Fibroblast of mammary gland (primary cell): Measurements from ENCODE around the gene BHMT.

Experiments
- DNase-seq: peaks from one replicate; pipeline ENCODE4 v3.0.0-alpha.2; 2010; ENCODE audit warnings: low read depth
- H3K4me3 ChIP-seq: 2 replicates; pipeline ENCODE4 v1.5.1; 2011; ENCODE audit warnings: low read depth, mild to moderate bottlenecking, low read length, moderate library complexity; ENCODE audit not compliant: control insufficient read depth
- CTCF ChIP-seq: conservative IDR thresholded peaks from 2 replicates; pipeline ENCODE4 v1.5.1; 2011; ENCODE audit warnings: low read depth, low read length, inconsistent platforms; ENCODE audit not compliant: control insufficient read depth, insufficient read depth

The BHMT gene

GRCh38 chr5:79109527-79110492 is 1.8 kb upstream of the BHMT start:
- DNase-seq: no peak
- TF ChIP-seq CTCF: peak; percentile 49
- H3K4me3 ChIP-seq: no peak overlapping the region

GRCh38 chr5:79111960-79112702 is 522 bp downstream of the BHMT start:
- no peak for TF ChIP-seq CTCF
- H3K4me3 ChIP-seq: no peak overlapping the region
- DNase-seq: no peak

GRCh38 chr5:79112703-79113058 is 1.1 kb downstream of the BHMT start:
- no peak for TF ChIP-seq CTCF
- no peak overlapping the region for H3K4me3 ChIP-seq
- no peak for DNase-seq

- DNase-seq: peak; percentile 34
- no peak for TF ChIP-seq CTCF
Observed at GRCh38 chr5:79119486-79119885, 7.9 kb downstream of the BHMT start.

GRCh38 chr5:79120221-79120620 is 8.6 kb downstream of the BHMT start:
- DNase-seq: no peak
- H3K4me3 ChIP-seq: no peak overlapping the region
- no peak for TF ChIP-seq CTCF

More at GRCh38 chr5:79119486-79119885, 7.9 kb downstream of the BHMT start:
- H3K4me3 ChIP-seq: no peak overlapping the region

GRCh38 chr5:79122973-79123372 is 11.4 kb downstream of the BHMT start:
- H3K4me3 ChIP-seq: no peak overlapping the region
- TF ChIP-seq CTCF: no peak
- no peak for DNase-seq
